ENCODE measurements around the gene RSPO3. TPM values are rescaled to one million over a fixed set of nuclear protein-coding genes. Genes with fewer than 3 reads are reported as not detected.

Gene RSPO3
- total and polyA plus RNA-seq, 2 of the 13 experiments (the other 11 are each of a cell fraction or from before 2014, with no cell fraction given): not detected

GRCh38 chr6:127120787-127121636 lies 2.5 kb downstream of the RSPO3 start (continued):
- TF ChIP-seq SALL1 (CRISPR knock-in tag; IDR thresholded peaks at IDR 0.05) (peak; percentile 21; the same call in 1 of the 2 replicates), ZNF800 (CRISPR knock-in tag; IDR thresholded peaks at IDR 0.05) (0 out of 2 replicates have a peak, but pooled peaks have one; percentile 24), KLF15 (CRISPR knock-in tag; IDR thresholded peaks at IDR 0.05; ENCODE audit: borderline replicate concordance) (no peak), BCL6 (CRISPR knock-in tag; IDR thresholded peaks at IDR 0.05) (0 out of 2 replicates have a peak, but pooled peaks have one; percentile 13), NR2F2 (IDR thresholded peaks at IDR 0.05; ENCODE audit: borderline replicate concordance, low read depth) (no peak), ZNF605 (CRISPR knock-in tag; IDR thresholded peaks at IDR 0.05) (0 out of 2 replicates have a peak, but pooled peaks have one; percentile 44), MYPOP (CRISPR knock-in tag; IDR thresholded peaks at IDR 0.05) (peak; percentile 31; the same call in 1 of the 2 replicates), CEBPG (CRISPR knock-in tag; IDR thresholded peaks at IDR 0.05) (no peak), FOXJ3 (CRISPR knock-in tag; IDR thresholded peaks at IDR 0.05; ENCODE audit: borderline replicate concordance) (no peak), ZNF788 (CRISPR knock-in tag; IDR thresholded peaks at IDR 0.05; ENCODE audit: borderline replicate concordance) (no peak), ZNF557 (CRISPR knock-in tag; IDR thresholded peaks at IDR 0.05) (no peak), KMT2B (CRISPR knock-in tag; IDR thresholded peaks at IDR 0.05) (no peak), ARID5B (CRISPR knock-in tag; IDR thresholded peaks at IDR 0.05) (0 out of 2 replicates have a peak, but pooled peaks have one; percentile 16), TFDP2 (CRISPR knock-in tag; IDR thresholded peaks at IDR 0.05) (0 out of 2 replicates have a peak, but pooled peaks have one; percentile 20), MEIS2 (CRISPR knock-in tag; IDR thresholded peaks at IDR 0.05) (0 out of 2 replicates have a peak, but pooled peaks have one; percentile 53), NR2F1 (CRISPR knock-in tag; IDR thresholded peaks at IDR 0.05) (no peak), GRHL1 (CRISPR knock-in tag; conservative IDR thresholded peaks at IDR 0.05) (no peak), FOXC1 (CRISPR knock-in tag; IDR thresholded peaks at IDR 0.05; ENCODE audit: borderline replicate concordance) (no peak)

All from HepG2 (cell line).